Activated naive CD4-positive, alpha-beta T cell treated with anti-CD3 and anti-CD28 coated beads, Interleukin-2, amount 50 U/mL, for 16 hours (primary cell): ENCODE data around the gene ADCY1.

Source experiments
- DNase-seq: peaks from one replicate; pipeline ENCODE4 v3.0.0-alpha.2; 2020

Gene ADCY1

GRCh38 chr7:45698303-45699014 lies 124.3 kb downstream of the ADCY1 start:
- no peak for DNase-seq

GRCh38 chr7:45699015-45699309 lies 124.8 kb downstream of the ADCY1 start:
- DNase-seq, result no peak

- DNase-seq, result no peak
Measured at GRCh38 chr7:45699726-45700390, 125.7 kb downstream of the ADCY1 start.

- DNase-seq, result no peak
Measured at GRCh38 chr7:45700556-45700955, 126.4 kb downstream of the ADCY1 start.

GRCh38 chr7:45701701-45702510 lies 127.7 kb downstream of the ADCY1 start:
- DNase-seq, result no peak

GRCh38 chr7:45702751-45703150 lies 128.6 kb downstream of the ADCY1 start:
- no peak for DNase-seq

GRCh38 chr7:45703373-45703821 lies 129.2 kb downstream of the ADCY1 start:
- no peak for DNase-seq

- DNase-seq, result no peak
Measured at GRCh38 chr7:45703911-45704682, 129.9 kb downstream of the ADCY1 start.

GRCh38 chr7:45704683-45705016 lies 130.5 kb downstream of the ADCY1 start:
- no peak for DNase-seq

GRCh38 chr7:45708046-45708950 lies 134.1 kb downstream of the ADCY1 start:
- DNase-seq, result no peak

- no peak for DNase-seq
Measured at GRCh38 chr7:45709168-45710042, 135.2 kb downstream of the ADCY1 start.

- no peak for DNase-seq
Measured at GRCh38 chr7:45710271-45711160, 136.3 kb downstream of the ADCY1 start.

GRCh38 chr7:45711161-45711490 lies 137.0 kb downstream of the ADCY1 start:
- DNase-seq, result no peak

GRCh38 chr7:45712057-45712689 lies 138.0 kb downstream of the ADCY1 start:
- DNase-seq, result no peak

- DNase-seq, result no peak
Measured at GRCh38 chr7:45712872-45713668, 138.9 kb downstream of the ADCY1 start.

- DNase-seq, result no peak
Measured at GRCh38 chr7:45713669-45714520, 139.7 kb downstream of the ADCY1 start.

GRCh38 chr7:45714521-45714820 lies 140.3 kb downstream of the ADCY1 start:
- DNase-seq, result no peak
